ENCODE measurements around the gene ADAMTSL2. TPM values are rescaled to one million over a fixed set of nuclear protein-coding genes. Genes with fewer than 3 reads are reported as not detected.
A peak's percentile ranks its signal among the peaks of the same experiment; 100 is the strongest.
"Not testable (repeated sequence)": the region's sequence is repeated elsewhere in the genome, so short reads cannot be mapped to it uniquely, and the experiment has no call there.

ADAMTSL2 gene
- total RNA-seq, 2 donors from 2014 or later, result 1.2 to 1.3 TPM

DNA sequence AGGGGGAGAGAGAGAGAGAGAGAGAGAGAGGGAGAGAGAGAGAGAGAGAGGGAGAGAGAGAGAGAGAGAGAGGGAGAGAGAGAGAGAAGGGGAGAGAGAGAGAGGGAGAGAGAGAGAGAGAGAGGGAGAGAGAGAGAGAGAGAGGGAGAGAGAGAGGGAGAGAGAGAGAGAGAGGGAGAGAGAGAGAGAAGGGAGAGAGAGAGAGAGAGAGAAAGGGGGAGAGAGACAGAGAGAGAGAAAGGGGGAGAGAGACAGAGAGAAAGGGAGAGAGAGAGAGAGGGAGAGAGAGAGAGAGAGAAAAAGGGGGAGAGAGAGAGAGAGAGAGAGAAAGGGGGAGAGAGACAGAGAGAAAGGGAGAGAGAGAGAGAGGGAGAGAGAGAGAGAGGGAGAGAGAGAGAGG, 29.3 kb downstream of the ADAMTSL2 start:
- intact Hi-C loops (cut with DNase I, micrococcal nuclease); DNase-seq; ATAC-seq: not testable (repeated sequence)

DNA sequence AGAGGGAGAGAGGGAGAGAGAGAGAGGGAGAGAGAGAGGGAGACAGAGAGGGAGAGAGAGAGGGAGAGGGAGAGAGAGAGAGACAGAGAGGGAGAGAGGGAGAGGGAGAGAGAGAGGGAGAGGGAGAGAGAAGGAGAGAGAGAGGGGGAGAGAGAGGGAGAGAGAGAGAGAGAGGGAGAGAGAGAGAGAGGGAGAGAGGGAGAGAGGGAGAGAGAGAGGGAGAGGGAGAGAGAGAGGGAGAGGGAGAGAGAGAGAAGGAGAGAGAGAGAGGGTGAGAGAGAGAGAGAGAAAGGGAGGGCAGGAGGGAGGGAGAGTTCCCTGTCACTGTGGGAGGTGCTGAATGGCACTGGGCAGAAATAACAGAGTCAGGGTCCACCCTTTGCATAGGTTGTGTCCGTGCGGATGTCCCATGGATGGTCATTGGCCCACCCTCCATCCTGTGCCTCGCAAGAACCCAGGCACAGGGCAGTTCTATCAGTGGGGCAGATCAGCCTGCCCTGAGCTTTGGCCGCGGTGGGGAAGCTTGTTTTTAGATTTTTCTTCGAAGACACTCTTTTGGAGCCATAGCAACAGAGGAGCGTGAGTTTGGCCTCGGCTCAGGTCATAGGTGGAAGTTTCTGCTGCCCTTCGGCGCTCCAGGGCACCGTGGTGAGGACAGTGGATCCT, 30.1 kb downstream of the ADAMTSL2 start:
- no peak for DNase-seq
- intact Hi-C loops (cut with DNase I, micrococcal nuclease), result no loop called here
- ATAC-seq, result no peak

DNA sequence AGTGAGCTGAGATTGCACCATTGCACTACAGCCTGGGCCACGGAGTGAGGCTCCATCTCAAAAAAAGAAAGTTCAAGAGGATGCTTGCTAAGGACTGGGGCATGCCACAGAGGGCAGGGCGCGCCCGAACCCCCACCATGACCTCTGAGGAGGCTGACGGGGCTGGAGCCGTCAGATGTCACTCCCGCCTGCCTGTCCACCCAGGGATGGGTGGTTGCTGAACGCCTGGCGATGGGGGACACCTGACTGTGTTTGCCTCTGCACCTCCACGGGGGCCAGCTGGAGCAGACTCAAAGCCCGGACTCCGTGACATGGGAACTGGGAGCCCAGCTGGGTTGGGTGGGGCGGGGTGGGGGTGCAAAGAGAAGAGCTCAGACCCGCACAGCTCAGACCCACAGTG, 31.9 kb downstream of the ADAMTSL2 start:
- ATAC-seq (no peak), DNase-seq (no peak)
- intact Hi-C loops (cut with DNase I, micrococcal nuclease), result no loop called here

DNA sequence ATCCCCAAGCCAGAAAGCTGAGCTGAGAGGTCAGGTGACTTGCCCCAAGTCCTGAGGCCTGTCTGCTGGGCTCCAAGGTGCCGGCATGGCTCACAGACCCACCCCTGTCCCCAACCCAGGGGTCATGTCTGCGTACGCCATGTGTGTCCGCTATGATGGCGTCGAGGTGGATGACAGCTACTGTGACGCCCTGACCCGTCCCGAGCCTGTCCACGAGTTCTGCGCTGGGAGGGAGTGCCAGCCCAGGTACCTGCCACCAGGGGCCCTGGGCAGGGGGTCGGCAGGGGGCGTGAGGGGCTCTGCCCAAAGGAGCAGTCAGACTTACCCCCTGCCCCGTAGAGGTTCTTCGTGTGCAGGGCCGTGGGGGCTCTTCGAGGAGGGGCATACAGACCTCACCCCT, 32.3 kb downstream of the ADAMTSL2 start:
- DNase-seq (no peak), ATAC-seq (no peak)
- intact Hi-C loops (cut with DNase I, micrococcal nuclease), result no loop called here

DNA sequence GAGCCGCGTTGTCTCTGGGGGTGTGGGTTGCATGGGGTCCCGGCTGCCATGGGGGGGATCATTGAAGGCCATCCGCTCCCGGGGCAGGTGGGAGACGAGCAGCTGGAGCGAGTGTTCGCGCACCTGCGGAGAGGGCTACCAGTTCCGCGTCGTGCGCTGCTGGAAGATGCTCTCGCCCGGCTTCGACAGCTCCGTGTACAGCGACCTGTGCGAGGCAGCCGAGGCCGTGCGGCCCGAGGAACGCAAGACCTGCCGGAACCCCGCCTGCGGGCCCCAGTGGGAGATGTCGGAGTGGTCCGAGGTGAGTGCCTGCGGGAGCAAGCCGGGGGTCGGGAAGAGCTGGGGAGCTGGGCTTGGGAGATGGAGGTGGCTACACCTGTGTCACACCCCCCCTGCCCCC, 33.7 kb downstream of the ADAMTSL2 start:
- ATAC-seq (no peak), DNase-seq (no peak)
- intact Hi-C loops (cut with DNase I, micrococcal nuclease), result no loop called here

DNA sequence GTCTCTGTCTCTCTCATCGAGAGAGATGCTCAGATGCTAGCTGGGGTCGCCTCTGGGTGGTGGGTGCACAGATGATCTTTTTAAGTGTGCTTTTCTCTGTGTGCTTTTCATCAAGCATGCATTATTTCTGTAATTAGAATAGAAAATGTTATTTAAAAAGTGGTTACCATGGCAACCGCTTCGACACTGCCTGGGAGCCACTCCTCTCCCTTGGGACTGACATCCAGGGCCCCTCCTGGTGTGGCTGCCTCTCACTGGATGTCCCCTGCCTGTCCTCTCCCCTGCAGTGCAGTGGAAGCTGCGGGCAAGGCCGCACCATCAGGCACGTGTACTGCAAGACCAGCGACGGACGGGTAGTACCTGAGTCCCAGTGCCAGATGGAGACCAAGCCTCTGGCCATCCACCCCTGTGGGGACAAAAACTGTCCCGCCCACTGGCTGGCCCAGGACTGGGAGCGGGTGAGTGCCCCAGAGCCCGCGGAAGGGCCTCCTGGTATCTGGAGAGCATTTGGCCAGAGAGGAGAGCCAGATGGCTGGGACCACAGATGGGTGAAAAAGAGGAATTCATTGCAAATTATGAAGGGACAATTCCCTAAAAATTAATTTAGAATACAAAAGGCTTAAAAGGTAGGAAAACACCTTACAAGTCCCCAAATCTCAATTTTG, 34.7 kb downstream of the ADAMTSL2 start:
- ATAC-seq (no peak), DNase-seq (no peak)
- intact Hi-C loops (cut with DNase I, micrococcal nuclease), result no loop called here

DNA sequence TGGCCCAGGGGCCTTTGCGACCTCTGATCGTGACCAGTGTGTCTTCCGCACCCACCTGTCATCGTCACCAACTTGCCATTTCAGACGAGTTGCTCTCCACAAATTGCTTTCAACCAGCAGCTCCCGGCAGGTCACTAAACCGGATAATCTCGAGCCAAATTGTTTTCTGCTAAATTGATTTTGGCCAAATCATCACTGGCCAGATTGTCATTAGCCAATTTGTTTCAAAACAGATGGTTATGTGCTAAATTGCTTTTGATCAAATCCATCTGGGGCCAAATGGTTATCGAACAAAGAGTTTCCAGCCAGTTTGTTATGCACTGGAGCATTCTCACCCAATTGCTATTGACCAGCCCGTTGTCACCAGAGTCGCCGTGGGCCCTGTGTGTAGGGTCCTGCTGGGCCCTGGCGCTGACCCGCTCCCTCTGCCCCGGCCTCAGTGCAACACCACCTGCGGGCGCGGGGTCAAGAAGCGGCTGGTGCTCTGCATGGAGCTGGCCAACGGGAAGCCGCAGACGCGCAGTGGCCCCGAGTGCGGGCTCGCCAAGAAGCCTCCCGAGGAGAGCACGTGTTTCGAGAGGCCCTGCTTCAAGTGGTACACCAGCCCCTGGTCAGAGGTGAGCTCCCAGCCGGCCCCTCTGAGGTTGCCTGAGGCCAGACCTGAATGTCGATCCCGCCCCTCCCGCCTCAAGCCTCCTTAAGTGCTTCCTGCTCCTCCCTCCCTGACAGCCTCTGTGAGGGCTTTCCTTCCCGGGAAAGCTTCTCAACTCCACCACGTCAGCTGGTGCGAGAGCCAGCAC, 35.6 kb downstream of the ADAMTSL2 start:
- intact Hi-C loops (cut with DNase I, micrococcal nuclease), result no loop called here
- DNase-seq, result no peak
- ATAC-seq, result no peak

DNA sequence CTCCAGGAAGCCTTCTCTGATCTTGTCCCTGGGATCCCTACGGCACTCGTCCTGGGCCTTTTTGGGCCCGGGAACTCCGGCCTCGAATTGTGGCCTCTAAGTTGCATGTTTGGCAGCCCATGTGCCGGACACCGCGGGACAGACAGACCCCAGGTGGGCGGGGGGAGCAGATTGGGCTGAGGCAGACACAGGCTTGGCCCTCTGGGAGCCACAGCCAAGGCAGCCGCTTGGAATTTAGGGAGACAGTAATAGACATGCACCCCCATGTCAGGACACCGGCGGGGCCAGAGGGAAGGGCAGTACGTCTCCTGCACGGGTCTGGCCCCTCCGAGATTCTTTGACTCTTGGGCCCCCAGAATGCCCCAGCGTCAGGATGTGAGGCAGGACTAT, 36.2 kb downstream of the ADAMTSL2 start:
- ATAC-seq, result no peak

DNA sequence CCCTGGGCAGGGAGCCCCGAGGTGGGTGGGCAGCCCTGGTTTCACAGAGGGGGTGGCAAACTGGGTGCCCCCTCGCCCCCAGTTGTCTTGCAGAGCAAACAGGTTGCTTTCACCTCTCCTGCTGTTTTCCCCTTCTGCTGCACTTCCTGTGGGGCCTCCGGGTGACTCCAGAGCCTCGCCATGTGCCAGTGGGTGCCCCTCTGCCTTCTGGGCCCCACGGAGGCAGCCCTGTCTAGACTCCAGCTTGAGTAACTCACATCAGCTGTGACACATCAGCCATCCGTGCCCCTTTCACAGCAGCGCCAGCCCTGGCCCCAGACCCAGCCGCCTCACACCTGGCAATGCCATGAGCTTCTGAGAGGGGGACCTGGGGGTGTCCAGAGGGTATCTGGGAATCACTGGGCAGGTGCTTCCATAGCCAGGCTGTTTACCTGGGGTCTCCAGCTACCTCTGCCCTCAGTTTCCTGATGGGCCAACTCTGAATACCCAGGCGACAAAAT, 36.9 kb downstream of the ADAMTSL2 start:
- intact Hi-C loops (cut with DNase I, micrococcal nuclease), result no loop called here
- DNase-seq (no peak), ATAC-seq (no peak)

More for the DNA sequence above, 36.2 kb downstream of the ADAMTSL2 start:
- intact Hi-C loops (cut with DNase I, micrococcal nuclease), result no loop called here
- DNase-seq, result no peak

DNA sequence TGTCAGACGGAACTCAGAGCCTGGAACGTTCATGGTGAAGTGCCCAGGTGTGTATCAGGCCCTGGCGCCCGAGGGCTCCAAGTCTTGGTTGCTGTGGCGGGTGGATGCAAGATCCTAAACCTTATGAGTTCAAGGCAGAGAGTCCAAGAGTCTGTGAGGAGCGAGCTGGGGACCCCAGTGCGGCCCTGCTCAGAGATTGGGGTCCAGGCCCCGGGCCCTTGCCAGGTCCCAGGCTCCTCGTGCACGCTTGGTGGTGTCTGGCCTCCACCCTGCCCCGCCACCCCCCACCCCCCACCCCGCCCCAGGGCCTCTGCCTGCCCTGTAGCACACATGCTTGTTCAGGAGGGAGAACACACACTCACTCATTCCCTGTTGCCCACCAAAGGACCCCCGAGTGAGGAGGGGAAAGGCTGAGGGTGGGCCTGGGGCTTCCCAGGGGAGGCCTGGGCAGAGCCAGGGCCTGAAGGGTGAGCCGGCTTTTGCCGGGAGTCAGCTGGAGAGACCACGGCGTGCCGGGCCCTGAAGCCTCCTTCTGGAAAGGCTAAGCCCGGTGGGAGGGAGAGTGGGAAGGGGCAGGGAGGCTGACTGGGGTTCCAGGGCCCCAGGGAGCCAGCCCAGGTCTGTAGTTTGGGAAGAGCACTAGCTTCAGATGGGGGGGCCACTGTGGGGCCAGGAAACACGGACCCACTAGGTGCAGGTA, 37.5 kb downstream of the ADAMTSL2 start:
- ATAC-seq, result no peak
- no peak for DNase-seq
- intact Hi-C loops (cut with DNase I, micrococcal nuclease), result no loop called here

DNA sequence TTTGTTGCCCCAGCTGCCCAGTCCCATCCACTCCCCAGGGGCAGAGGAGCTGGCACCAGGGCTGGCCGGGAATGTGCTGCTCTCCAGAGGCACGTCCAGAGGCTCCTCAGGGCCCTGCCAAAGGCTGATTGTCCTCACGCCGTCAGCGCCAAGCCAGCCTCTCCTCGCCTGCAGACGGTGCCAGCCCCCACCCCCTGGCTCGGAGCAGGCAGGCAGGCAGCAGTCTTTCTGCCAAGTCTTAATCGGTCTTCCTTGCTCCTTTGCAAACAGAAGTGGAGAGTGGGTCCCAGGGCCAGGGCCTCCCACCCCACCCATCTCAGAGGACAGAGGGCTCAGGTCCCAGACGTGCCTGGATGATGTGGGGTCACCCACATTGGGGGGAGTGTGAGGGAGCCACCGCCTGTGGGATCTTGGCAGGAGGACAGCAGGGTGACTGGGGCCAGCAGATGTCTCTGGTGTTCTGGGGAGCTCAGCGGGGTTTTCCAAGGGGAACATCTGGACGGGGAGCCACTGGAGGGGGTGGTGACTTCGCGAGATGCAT, 38.4 kb downstream of the ADAMTSL2 start:
- intact Hi-C loops (cut with DNase I, micrococcal nuclease), result no loop called here
- DNase-seq, result peak in 1 of 2 donors; percentile 62
- peak; percentile 29 for ATAC-seq

DNA sequence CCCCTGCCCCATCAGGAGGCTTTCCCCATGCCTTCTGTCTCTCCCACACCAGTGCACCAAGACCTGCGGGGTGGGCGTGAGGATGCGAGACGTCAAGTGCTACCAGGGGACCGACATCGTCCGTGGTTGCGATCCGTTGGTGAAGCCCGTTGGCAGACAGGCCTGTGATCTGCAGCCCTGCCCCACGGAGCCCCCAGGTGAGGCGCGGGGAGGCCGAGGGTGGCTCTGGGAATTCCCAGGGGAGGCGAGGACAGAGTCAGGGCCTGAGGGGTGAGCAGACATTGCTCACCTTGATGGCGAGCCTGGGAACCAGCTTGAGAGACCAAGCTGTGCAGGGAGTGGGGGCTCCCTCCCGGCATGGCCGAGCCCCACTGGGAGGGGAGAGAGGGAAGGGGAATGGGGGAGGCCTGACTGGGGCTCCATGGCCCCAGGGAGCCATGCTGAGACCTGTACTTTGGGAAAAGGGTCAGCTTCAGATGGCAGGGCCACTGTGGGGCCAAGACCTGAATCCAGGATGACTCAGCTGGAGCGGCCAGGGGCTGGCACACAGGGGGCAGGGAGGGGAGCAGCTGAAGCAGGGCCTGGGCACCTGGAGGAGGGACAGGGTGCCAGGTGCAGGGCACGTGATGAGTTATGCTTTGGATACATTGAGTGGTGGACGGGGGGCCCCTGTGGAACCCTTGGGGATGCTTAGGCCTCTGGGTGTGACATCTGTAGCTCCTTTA, 39.4 kb downstream of the ADAMTSL2 start:
- intact Hi-C loops (cut with DNase I, micrococcal nuclease), result no loop called here
- DNase-seq, result no peak
- ATAC-seq, result no peak

DNA sequence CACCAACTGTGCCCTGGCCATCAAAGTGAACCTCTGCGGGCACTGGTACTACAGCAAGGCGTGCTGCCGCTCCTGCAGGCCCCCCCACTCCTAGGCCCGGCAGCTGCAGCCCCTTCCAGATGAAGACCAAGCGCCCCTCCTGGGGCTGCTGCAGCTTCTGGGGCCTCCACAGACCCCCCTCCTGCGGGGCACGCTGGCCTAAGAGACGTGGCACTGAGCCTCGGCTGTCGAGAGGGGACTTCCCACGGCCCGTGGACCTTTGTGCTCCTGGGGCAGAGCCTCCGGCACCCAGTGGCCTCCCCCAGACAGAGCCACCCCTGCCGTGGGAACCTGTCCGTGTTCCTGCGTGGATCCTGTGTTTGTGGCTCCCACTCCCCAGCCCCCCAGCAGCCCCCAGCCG, 40.3 kb downstream of the ADAMTSL2 start:
- intact Hi-C loops (cut with DNase I, micrococcal nuclease), result no loop called here
- DNase-seq (no peak), ATAC-seq (no peak)

DNA sequence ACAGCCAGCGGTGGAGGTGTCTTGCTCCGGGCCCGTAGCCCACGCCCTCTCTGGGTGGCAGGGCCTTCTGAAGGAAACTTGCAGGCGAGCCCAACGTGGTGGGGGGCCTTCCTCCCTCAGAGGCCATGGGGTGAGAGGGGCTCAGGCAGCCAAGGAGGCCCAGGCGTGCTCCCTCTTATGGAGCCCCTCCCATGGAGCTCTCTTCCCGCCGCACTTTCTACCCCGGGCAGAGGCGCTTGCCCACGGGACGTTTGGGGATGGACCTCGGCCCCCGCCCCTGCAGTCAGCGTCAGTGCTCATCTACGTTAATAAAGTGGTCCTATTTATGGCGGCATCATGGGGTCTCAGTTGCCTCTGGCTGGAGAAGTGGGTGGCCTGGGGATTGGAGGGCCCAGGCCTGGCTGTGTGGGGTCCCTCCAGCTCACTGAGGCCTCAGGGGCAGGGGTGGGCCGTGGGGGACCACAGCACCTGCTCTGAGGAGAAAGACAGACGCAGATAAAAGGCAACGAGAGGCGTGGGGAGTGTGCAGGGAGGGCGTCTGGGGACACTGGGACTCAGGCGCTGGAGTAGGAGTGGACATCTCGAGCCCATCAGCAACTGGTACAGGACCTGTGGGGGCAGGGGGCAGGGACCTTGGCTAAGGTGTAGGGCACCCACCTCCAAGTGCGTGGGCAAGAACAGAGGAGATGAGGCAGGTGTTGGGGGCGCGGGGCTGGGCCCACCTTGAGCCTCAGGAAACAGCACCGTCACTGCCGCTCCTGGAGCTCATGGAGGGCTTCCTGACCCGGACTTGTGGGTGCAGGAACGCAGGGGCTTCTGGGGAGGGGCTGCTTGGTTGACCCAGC, 40.9 kb downstream of the ADAMTSL2 start:
- intact Hi-C loops (cut with DNase I, micrococcal nuclease), result no loop called here
- DNase-seq, result no peak
- ATAC-seq, result no peak

DNA sequence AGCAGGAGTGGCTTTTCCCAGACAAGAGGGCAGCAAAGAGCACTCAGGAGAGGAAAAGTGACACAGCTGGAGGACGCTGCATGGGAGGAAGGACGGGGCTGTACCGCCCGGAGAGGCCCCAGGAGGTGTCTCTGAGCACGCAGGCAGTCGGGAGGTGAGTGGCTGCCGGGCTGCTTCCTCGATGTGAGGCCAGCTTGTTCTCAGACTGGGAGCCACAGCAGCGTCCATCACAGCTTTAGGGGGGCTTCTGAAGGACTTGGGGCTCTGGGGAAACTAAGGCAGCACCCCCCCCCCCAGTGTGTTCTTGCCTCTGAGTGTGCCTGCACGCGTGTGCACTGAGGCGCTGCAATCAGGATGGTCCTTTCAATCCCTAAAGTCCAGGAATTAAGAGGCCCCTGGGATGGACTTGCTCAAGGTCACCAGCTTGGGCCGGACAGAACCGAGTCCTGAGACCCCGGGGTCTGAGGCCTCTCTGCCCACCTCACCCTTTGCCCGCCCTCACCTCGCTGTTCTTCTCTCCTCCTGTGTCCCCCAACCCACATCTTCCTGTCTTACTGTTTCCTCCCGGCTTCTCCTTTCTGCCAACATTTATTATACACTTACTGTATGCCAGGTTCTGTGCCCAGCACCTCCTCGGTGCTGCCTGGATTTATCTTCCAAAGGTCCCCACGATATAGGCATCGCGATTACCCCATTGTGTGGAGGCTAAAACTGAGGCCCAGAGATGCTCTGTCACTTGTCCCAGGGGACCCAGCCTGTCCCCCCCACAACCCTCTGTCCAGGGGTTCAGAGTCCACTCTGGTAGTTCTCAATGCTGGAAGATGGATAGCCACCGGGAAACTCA, 41.7 kb downstream of the ADAMTSL2 start:
- intact Hi-C loops (cut with DNase I, micrococcal nuclease), result no loop called here
- ATAC-seq (no peak), DNase-seq (no peak)

DNA sequence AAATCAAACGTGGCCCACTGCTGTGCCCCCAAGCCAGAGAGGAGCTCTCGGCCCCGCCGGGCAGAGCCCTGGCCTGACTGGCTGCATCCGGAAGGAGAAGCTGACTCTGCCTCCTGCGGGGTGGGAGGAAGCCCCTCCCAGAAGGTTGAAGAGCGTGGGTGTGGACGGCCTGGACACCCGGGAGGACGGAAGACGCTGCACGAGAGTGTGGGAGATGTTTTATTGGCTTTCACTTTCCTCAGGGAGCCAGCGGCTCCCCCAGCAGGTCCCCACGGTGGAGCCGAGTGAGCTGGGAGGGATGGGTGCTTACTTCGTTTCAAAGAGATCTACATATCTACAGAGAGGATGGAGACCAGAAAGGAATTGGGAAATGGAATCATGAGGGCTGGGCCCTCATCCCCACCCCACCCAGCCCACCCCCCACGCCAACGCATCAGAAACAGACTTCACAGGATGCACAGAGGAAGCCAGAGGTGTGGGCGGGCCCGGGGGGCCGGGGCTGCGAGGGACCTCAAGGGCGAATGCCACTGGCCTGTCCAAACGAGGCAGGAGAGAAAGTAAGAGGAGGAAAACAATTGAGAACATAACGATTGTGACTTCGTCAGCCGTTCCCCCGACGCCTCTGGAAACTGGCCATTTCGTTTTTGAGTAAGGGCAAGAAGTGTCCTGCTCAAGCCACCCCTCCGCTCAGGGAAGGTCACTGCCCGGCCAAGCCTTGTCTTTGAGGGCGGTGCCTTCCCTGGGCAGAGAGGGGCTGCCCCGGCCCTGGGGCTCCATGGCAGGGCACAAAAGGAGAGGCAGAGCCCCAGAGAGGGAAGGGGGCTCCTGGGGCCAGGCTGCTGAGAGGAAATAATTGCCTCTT, 42.6 kb downstream of the ADAMTSL2 start:
- ATAC-seq (peak; percentile 12), DNase-seq (no peak)
- intact Hi-C loops (cut with DNase I, micrococcal nuclease), result no loop called here

Measured in left colon (tissue), 2 donors.